ENCODE measurements around the gene PCED1B.
"Not testable (repeated sequence)": the region's sequence is repeated elsewhere in the genome, so short reads cannot be mapped to it uniquely, and the experiment has no call there.

PCED1B gene

GRCh38 chr12:47214001-47214619 lies 134.7 kb downstream of the PCED1B start:
- H3K4me3 ChIP-seq (ENCODE audit: low read depth, low read length), result no peak overlapping the region
- TF ChIP-seq, protein P1, sequence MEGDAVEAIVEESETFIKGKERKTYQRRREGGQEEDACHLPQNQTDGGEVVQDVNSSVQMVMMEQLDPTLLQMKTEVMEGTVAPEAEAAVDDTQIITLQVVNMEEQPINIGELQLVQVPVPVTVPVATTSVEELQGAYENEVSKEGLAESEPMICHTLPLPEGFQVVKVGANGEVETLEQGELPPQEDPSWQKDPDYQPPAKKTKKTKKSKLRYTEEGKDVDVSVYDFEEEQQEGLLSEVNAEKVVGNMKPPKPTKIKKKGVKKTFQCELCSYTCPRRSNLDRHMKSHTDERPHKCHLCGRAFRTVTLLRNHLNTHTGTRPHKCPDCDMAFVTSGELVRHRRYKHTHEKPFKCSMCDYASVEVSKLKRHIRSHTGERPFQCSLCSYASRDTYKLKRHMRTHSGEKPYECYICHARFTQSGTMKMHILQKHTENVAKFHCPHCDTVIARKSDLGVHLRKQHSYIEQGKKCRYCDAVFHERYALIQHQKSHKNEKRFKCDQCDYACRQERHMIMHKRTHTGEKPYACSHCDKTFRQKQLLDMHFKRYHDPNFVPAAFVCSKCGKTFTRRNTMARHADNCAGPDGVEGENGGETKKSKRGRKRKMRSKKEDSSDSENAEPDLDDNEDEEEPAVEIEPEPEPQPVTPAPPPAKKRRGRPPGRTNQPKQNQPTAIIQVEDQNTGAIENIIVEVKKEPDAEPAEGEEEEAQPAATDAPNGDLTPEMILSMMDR (IDR thresholded peaks at IDR 0.05; ENCODE audit: control insufficient read depth, extremely low read depth, insufficient read depth), result no peak

DNA sequence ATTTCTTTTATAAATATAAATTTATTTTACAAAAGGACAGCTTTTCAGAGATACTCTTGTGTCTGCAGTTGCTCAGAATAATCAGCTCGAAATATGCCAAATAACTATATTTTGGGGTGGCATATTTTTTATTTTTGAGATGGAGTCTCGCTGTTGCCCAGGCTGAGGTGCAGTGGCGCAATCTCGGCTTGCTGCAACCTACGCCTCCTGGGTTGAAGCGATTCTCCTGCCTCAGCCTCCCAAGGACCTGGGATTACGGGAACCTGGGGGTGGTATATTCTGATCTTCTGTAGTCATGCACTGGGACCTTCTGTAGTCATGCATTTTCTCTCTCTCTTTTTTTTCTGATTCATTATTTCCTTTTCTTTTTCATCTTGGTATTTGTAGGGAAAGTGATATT lies 135.3 kb downstream of the PCED1B start:
- TF ChIP-seq, protein P1 (IDR thresholded peaks at IDR 0.05; ENCODE audit: control insufficient read depth, extremely low read depth, insufficient read depth), result no peak
- no peak for DNase-seq (ENCODE audit: low read depth)
- H3K4me3 ChIP-seq (ENCODE audit: low read depth, low read length), result no peak overlapping the region

More at GRCh38 chr12:47214001-47214619, 134.7 kb downstream of the PCED1B start:
- no peak for DNase-seq (ENCODE audit: low read depth)

- DNase-seq (ENCODE audit: low read depth), result no peak
- TF ChIP-seq, protein P1 (IDR thresholded peaks at IDR 0.05; ENCODE audit: control insufficient read depth, extremely low read depth, insufficient read depth), result no peak
- H3K4me3 ChIP-seq (ENCODE audit: low read depth, low read length), result no peak overlapping the region
Measured at GRCh38 chr12:47216150-47216677, 136.8 kb downstream of the PCED1B start.

DNA sequence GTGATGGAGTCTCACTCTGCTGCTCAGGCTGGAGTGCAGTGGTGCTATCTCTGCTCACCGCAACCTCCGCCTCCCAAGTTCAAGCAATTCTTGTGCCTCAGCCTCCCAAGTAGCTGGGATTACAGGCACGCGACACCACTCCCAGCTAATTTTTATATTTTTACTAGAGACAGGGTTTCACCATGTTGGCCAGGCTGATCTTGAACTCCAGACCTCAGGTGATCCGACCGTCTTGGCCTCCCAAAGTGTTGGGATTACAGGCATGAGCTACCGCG lies 138.1 kb downstream of the PCED1B start:
- not testable (repeated sequence) for DNase-seq (ENCODE audit: low read depth); H3K4me3 ChIP-seq (ENCODE audit: low read depth, low read length)

DNA sequence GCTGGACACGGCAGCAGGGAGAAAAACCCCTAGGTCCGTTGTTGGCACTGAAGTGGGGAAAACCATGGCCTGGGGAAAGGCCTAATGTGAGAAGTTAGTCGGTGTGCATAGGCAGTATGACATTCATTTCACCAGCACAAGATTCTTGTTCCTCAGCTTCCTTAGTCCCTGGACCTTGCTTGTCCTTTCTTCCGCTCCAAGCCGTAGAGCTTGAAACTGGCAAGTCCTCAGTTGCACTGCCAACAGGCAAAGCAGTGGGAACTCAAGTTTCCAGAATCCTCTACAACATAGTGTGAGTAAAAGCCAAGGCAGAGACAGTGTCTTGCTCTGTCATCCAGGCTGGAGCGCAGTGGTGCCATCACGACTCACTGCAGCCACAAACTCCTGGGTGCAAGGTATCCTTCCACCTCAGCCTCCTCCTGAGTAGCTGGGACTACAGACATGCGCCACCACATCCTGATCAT lies 138.8 kb downstream of the PCED1B start:
- H3K4me3 ChIP-seq (ENCODE audit: low read depth, low read length), result no peak overlapping the region
- DNase-seq (ENCODE audit: low read depth), result no peak
- TF ChIP-seq, protein P1 (IDR thresholded peaks at IDR 0.05; ENCODE audit: control insufficient read depth, extremely low read depth, insufficient read depth), result no peak

- no peak for DNase-seq (ENCODE audit: low read depth)
- TF ChIP-seq, protein P1 (IDR thresholded peaks at IDR 0.05; ENCODE audit: control insufficient read depth, extremely low read depth, insufficient read depth), result no peak
- no peak overlapping the region for H3K4me3 ChIP-seq (ENCODE audit: low read depth, low read length)
Measured at GRCh38 chr12:47219243-47219642, 139.8 kb downstream of the PCED1B start.

GRCh38 chr12:47221256-47222023 lies 142.0 kb downstream of the PCED1B start:
- H3K4me3 ChIP-seq (ENCODE audit: low read depth, low read length), result no peak overlapping the region
- TF ChIP-seq, protein P1 (IDR thresholded peaks at IDR 0.05; ENCODE audit: control insufficient read depth, extremely low read depth, insufficient read depth), result no peak
- DNase-seq (ENCODE audit: low read depth), result no peak
